Body of pancreas (tissue), 4 donors: ENCODE measurements around the gene OR2V1. TPM values are rescaled to one million over a fixed set of nuclear protein-coding genes. Genes with fewer than 3 reads are reported as not detected.

ENCODE experiments used
- ATAC-seq: fragments of 150-250 bp; one replicate; pipeline ENCODE4 v1.9.1; 2016
- DNase-seq, 4 donors: peaks; one replicate each; pipeline ENCODE4 v3.0.0-alpha.2; 2019
- H3K27ac ChIP-seq, 4 donors: fragments of 200-600 bp; sonication (generic); 1 replicate in 3 of 4; 2 replicates in 1 of 4; pipeline versions ENCODE4 v1.5.1 to v1.6.1; 2016 to 2019; ENCODE audit warnings: mild to moderate bottlenecking in 1 of 4, mixed read lengths in 1 of 4, moderate library complexity in 1 of 4
- H3K27me3 ChIP-seq, 2 donors: fragments of 200-600 bp; sonication (generic); one replicate each; pipeline ENCODE4 v1.6.0; 2016; ENCODE audit warnings: mild to moderate bottlenecking in 1 of 2
- H3K36me3 ChIP-seq, 2 donors: fragments of 200-600 bp; sonication (generic); replicated peaks in 1 of 2; 2 replicates each; pipeline ENCODE4 v1.5.1; 2016; ENCODE audit warnings: low read depth in 2 of 2; ENCODE audit not compliant: insufficient read depth in 1 of 2
- H3K4me1 ChIP-seq: fragments of 200-600 bp; sonication (generic); one replicate; pipeline ENCODE4 v1.6.0; 2016
- H3K4me3 ChIP-seq, 2 donors: fragments of 200-600 bp; sonication (generic); 1 replicate in 1 of 2; 2 replicates in 1 of 2; pipeline ENCODE4 v1.5.1; 2016 to 2019
- H3K9me3 ChIP-seq, 3 donors: fragments of 200-600 bp; sonication (generic); 1 replicate in 2 of 3; 2 replicates in 1 of 3; pipeline ENCODE4 v1.5.1; 2016
- POLR2A ChIP-seq, 3 donors: fragments of 450-650 bp; IDR thresholded peaks; one replicate each; pipeline ENCODE4 v1.6.1; 2016; ENCODE audit warnings: antibody characterized with exemption in 3 of 3, mild to moderate bottlenecking in 2 of 3
- WGBS, 2 donors: methylation state at CpG; one replicate each; pipeline ENCODE4 v1.1.5; 2017; 5-methylcytosine and 5-hydroxymethylcytosine counted together
- intact Hi-C: fragments of 100-400 bp; cut with DNase I; formaldehyde crosslinking; loops from one replicate; pipeline ENCODE4 v1.15.1; 2023
- total RNA-seq, 2 donors: library from RNA; depleted of rRNA; stranded (reverse); fragments of >200 nt; gene quantifications; one replicate each; pipeline ENCODE4 v1.1.0, GENCODE V29; 2016
- TF ChIP-seq, protein P1 (sequence below), 7 experiments: fragments of 450-650 bp in 4 of 7; fragments of 200-600 bp in 3 of 7; sonication (generic) in 3 of 7; IDR thresholded peaks; one replicate each; pipeline ENCODE4 v1.5.1; 2016 to 2019; ENCODE audit warnings: antibody characterized with exemption in 7 of 7

OR2V1 gene
- total RNA-seq, 2 donors from 2014 or later: not detected

DNA sequence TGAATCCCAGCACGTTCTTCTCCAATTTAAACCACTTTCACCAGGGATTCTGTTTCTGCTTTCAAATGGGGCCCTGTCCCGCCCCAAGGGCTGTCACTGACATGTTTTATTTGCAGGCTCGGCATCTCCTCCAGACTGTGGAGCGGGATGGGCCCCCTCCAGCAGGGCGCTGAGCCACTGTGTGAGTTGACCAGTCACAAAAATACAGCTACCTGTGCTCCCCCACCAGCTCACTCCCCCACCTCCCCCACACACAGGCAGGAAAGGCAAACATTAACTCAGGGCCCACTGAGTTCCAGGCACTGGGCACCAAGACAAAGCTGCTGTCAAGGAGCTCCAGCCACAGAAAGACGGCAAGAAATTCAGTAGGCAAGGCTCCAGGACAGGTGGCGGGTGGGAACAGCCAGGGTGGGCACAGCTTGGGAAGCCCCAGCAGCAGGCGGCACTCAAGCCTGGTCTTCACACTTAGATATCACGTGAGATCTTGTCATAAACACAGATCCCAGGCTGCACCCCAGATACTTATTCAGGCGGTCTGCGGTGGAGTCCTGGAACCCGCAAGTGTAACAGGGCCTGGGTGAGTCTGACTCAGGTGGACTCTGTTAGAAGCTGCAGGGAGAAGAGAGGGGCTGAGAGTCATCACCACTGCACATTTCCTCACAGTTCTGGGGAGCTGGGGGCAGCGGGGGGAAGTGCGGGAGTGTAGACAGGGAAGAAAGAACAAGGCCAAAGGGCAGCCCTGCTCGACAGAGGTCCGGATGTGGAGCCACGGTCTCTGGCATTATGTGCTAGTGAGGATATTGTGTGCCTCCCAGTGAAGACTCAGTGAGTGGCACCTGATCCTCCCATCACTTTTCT lies 44.7 kb downstream of the OR2V1 start:
- H3K27me3 ChIP-seq: peaks cover 0 to 5% of the 10 kb centered on the region in 2 donors
- H3K9me3 ChIP-seq: no peaks in the 10 kb centered on the region
- H3K4me1 ChIP-seq: no peaks in the 10 kb centered on the region
- ATAC-seq (no peak), DNase-seq (no peak)
- H3K36me3 ChIP-seq: no peaks in the 10 kb centered on the region
- WGBS, 2 donors: 54 to 58% methylated on average over 13 to 17 of the region's 17 CpGs
- TF ChIP-seq, protein P1, sequence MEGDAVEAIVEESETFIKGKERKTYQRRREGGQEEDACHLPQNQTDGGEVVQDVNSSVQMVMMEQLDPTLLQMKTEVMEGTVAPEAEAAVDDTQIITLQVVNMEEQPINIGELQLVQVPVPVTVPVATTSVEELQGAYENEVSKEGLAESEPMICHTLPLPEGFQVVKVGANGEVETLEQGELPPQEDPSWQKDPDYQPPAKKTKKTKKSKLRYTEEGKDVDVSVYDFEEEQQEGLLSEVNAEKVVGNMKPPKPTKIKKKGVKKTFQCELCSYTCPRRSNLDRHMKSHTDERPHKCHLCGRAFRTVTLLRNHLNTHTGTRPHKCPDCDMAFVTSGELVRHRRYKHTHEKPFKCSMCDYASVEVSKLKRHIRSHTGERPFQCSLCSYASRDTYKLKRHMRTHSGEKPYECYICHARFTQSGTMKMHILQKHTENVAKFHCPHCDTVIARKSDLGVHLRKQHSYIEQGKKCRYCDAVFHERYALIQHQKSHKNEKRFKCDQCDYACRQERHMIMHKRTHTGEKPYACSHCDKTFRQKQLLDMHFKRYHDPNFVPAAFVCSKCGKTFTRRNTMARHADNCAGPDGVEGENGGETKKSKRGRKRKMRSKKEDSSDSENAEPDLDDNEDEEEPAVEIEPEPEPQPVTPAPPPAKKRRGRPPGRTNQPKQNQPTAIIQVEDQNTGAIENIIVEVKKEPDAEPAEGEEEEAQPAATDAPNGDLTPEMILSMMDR (IDR thresholded peaks at IDR 0.05): no peak
- no peak for TF ChIP-seq POLR2A (IDR thresholded peaks at IDR 0.05)
- intact Hi-C loops: no loop called here
- H3K27ac ChIP-seq: no peak overlapping the region
- H3K4me3 ChIP-seq: no peak overlapping the region

DNA sequence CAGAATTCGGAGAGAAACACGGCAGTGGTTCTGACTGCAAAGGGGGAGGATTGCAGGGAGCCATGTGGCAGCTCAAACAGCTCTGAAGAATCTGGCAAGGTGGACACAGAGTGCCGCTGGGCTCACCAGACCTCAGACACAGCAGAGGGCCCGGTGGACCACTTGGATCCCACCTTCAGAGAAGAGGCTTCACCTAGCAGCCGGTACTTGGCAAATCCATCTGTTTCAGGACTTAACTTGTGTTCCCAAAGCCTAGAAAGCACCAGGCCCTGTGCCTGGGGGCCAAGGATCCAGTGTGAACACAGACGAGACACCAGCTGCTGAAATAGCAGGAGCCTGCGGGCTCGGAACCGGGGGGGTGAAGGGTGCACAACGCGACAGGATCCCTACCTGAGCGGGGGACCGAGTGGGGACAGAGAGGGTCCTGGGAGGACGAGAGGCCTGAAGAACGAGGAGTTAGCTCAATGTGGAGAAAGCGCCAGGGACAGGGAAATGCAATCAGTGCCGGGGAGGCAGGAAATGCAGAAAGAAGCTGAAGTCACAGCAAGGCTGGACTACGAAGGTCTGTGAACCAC lies 46.3 kb downstream of the OR2V1 start:
- H3K27me3 ChIP-seq: peaks cover 0 to 5% of the 10 kb centered on the region in 2 donors
- intact Hi-C loops: no loop called here
- no peak overlapping the region for H3K27ac ChIP-seq
- TF ChIP-seq, protein P1 (IDR thresholded peaks at IDR 0.05): no peak
- no peak for TF ChIP-seq POLR2A (IDR thresholded peaks at IDR 0.05)
- WGBS, 2 donors: 31 to 57% methylated on average over 17 to 18 of the region's 18 CpGs
- H3K4me3 ChIP-seq: no peak overlapping the region
- H3K9me3 ChIP-seq: no peaks in the 10 kb centered on the region
- ATAC-seq: no peak
- no peak for DNase-seq
- no peaks in the 10 kb centered on the region for H3K36me3 ChIP-seq
- no peaks in the 10 kb centered on the region for H3K4me1 ChIP-seq

DNA sequence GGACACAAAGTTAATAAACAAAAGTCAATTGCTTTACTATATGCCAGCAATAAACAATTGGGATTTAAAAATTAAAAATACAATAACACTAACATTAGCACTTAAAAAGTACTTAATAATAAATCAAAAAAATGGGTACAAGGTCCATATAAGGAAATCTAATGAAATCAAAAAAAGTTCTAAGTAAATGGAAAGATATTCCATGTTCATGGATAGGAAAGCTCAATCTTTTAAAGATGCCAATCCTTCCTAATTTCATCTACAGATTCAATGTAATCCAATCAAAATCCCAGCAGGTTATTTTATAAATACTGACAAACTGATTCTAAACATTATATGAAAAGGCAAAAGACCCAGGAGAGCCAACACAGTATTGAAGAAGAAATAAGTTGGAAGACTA lies 49.0 kb downstream of the OR2V1 start:
- no peaks in the 10 kb centered on the region for H3K4me1 ChIP-seq
- no peaks in the 10 kb centered on the region for H3K9me3 ChIP-seq
- intact Hi-C loops: no loop called here
- H3K27me3 ChIP-seq: peaks cover 0 to 5% of the 10 kb centered on the region in 2 donors
- H3K4me3 ChIP-seq: no peak overlapping the region
- H3K27ac ChIP-seq: no peak overlapping the region
- no peak for TF ChIP-seq POLR2A (IDR thresholded peaks at IDR 0.05)
- TF ChIP-seq, protein P1 (IDR thresholded peaks at IDR 0.05): no peak
- no peaks in the 10 kb centered on the region for H3K36me3 ChIP-seq
- ATAC-seq (no peak), DNase-seq (no peak)

DNA sequence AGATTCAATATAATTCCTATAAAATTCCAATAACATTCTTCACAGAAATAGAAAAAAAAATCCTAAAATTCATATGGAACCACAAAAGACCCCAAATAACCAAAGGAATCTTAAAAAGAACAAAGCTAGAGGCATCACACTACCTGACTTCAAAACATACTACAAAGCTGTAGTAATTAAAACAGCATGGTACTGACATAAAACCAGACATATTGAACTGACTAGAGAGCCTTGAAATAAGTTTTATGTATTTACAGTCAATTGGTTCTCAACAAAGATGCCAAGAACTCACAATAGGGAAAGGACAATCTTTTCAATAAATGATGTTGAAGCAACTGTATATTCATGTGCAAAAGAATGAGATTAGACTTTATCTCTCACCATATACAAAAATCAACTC lies 54.0 kb downstream of the OR2V1 start:
- no peaks in the 10 kb centered on the region for H3K27me3 ChIP-seq
- TF ChIP-seq, protein P1 (IDR thresholded peaks at IDR 0.05): no peak
- TF ChIP-seq POLR2A (IDR thresholded peaks at IDR 0.05): no peak
- H3K27ac ChIP-seq: no peak overlapping the region
- intact Hi-C loops: no loop called here
- DNase-seq: no peak
- H3K4me3 ChIP-seq: no peak overlapping the region
- H3K9me3 ChIP-seq: no peaks in the 10 kb centered on the region
- no peaks in the 10 kb centered on the region for H3K36me3 ChIP-seq
- no peak for ATAC-seq
- no peaks in the 10 kb centered on the region for H3K4me1 ChIP-seq

Other genes with a start within 250 kb of the OR2V1 start
- 1 to 10 TPM in 1 of 2 donors, not detected in 1; 1.0 TPM for gene BTNL8, start 232.0 kb downstream of the OR2V1 start, total RNA-seq
- gene BTNL3, start 142.3 kb downstream of the OR2V1 start, total RNA-seq: under 1 TPM in 1 of 2 donors, not detected in 1; 0.26 TPM
- 10 to 100 TPM; 20.2 to 41.5 TPM for gene BTNL9, start 90.9 kb downstream of the OR2V1 start, total RNA-seq
- not detected for gene OR2V2, start 16.4 kb upstream of the OR2V1 start, total RNA-seq
- 10 to 100 TPM; 11.5 to 17.9 TPM for gene TRIM7, start 74.0 kb upstream of the OR2V1 start, total RNA-seq
- gene TRIM41, start 92.1 kb upstream of the OR2V1 start, total RNA-seq: 10 to 100 TPM; 12.5 to 15.2 TPM
- 1,000 to 10,000 TPM; 1,136 to 1,977 TPM for gene RACK1, start 112.7 kb upstream of the OR2V1 start, total RNA-seq
- gene TRIM52, start 130.0 kb upstream of the OR2V1 start, total RNA-seq: 10 to 100 TPM; 16.9 to 26.0 TPM
- not detected for gene OR4F3, start 236.1 kb upstream of the OR2V1 start, total RNA-seq